IPS DF 6.9 (cell line): Measurements from ENCODE around the gene AMN.

Source experiments
- DNase-seq: peaks from one replicate; pipeline ENCODE4 v3.0.0-alpha.2; 2013; ENCODE audit warnings: low read depth, low spot score
- H3K27ac ChIP-seq: one replicate; pipeline ENCODE4 v1.5.1; 2013; ENCODE audit warnings: low read length, control low read depth
- H3K27me3 ChIP-seq: 2 replicates; pipeline ENCODE4 v1.6.1; 2013; ENCODE audit warnings: mild to moderate bottlenecking, low read length; ENCODE audit not compliant: control insufficient read depth, insufficient read depth
- H3K36me3 ChIP-seq: 2 replicates; pipeline ENCODE4 v1.6.1; 2013; ENCODE audit warnings: low read length; ENCODE audit not compliant: control insufficient read depth, insufficient read depth
- H3K4me1 ChIP-seq: 2 replicates; pipeline ENCODE4 v1.6.1; 2013; ENCODE audit warnings: low read length; ENCODE audit not compliant: control insufficient read depth, insufficient read depth
- H3K4me3 ChIP-seq: 2 replicates; pipeline ENCODE4 v1.5.1; 2013; ENCODE audit warnings: mild to moderate bottlenecking, low read length
- H3K9me3 ChIP-seq: 2 replicates; pipeline ENCODE4 v1.6.1; 2013; ENCODE audit warnings: low read length, inconsistent platforms; ENCODE audit not compliant: control insufficient read depth, insufficient read depth
- WGBS: extraction: QIAGEN DNeasy Blood & Tissue Kit; methylation state at CpG from one replicate; pipeline ENCODE4 v1.1.7; 2013; ENCODE audit warnings: mixed read lengths, missing lambda C conversion rate; ENCODE audit not compliant: insufficient read length, insufficient coverage; 5-methylcytosine and 5-hydroxymethylcytosine counted together

Gene AMN

DNA sequence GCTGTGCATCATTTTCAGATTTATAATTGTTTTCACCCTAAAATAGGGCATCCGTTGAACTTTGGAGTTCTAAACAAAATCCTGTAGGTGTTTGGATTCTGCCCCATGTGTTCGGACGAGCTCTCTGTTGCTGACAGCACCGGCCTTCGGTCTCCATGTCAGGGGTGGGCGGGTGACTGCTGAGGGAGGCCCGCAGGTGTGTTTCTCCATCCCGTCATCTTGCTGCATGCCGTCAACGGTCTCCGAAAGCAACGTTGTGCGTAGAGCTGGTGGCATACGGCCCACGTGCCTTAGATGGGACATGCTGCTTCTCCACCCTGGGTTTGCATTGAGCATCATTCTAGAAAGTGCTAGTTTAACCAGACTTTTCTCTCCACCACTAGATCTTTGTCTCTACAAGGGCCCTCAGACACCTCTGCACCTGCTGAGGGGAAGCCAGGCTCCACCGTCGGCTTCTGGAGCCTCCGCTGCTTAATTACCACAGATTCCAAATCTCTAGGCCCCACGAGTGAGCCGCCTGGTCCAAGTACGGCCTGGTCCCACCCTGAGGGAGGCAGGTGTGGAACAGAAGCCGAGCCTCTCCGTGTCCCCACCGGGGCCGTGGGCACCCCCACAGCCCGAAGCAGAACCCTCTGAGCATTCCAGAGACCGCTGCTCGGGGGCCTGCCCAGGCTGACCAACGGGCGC is 15.7 kb upstream of the AMN start:
- Histone ChIP-seq H3K9me3 (no peaks in the 10 kb centered on the region; the same call in 1 of the 2 replicates), H3K27me3 (no peaks in the 10 kb centered on the region), H3K4me3 (no peak overlapping the region), H3K36me3 (peaks cover 11% of the 10 kb centered on the region; the same call in 1 of the 2 replicates), H3K4me1 (no peaks in the 10 kb centered on the region), H3K27ac (no peak overlapping the region)
- no CpG with 5 or more reads among the region's 30 CpGs for WGBS
- DNase-seq: no peak

DNA sequence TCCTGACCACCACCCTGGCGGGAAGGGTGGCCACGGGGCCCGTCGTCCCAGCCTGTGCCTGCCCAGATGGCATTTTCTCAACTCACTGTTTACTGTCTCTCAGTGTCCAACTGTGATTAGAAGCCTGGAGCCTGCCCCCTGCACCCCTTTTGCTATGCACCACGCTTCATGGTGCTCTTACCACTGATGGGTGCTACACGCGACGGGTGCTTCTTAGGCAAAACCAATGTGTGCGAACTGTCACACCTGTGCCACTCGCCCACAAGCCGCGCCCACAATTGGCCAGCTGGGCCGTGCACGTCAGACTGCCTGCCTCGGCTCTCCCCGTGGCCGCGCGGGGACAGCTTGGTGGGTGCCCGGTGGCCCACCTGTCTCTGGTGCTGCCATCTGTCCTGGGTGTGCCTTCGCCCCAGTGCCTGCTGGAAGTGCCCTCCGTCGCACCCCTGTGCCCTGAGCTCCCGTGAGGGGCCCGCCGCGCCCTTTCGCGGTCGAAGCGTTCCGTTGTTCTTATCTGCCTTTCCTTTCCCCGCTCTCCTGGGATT is 15.1 kb upstream of the AMN start:
- Histone ChIP-seq H3K4me3 (no peak overlapping the region), H3K36me3 (peaks cover 11% of the 10 kb centered on the region; the same call in 1 of the 2 replicates), H3K27me3 (no peaks in the 10 kb centered on the region), H3K9me3 (no peaks in the 10 kb centered on the region; the same call in 1 of the 2 replicates), H3K4me1 (no peaks in the 10 kb centered on the region), H3K27ac (no peak overlapping the region)
- DNase-seq: no peak
- no CpG with 5 or more reads among the region's 33 CpGs for WGBS

DNA sequence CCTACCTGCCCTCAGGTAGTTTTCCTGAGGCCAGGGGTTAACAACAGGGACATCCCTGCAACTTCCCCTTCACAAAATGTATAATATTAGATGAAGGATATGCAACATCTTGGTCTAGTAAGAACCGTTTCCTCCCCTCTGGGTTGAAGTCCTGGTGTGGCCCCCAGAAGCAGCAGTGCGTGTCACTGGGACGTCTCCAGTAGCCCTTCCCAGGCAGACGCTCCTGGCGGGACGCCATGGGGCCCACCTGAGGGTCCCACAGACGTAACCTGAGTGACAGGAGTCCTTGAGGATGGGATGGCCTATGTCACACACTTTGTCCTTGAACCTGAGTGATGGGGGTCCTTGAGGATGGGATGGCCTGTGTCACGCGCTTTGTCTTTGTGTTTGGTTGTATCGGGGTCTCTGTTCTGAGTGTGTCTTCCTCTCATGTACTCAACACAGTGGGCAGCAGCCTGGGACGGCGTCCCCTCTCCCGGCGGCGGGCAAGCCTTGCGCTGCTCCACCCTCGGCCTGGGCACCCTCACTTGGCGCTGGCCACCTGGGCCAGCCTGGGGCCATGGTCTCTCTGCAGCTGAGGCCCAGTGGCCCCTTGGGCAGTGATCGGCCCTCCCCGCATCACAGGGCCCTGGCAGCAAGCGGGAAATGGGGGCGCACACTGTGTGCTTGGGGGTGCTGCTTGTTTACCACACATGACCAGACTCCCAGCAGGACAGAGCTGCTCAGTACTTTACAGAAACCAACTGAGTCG is 14.3 kb upstream of the AMN start:
- Histone ChIP-seq H3K4me3 (no peak overlapping the region), H3K27me3 (no peaks in the 10 kb centered on the region), H3K9me3 (no peaks in the 10 kb centered on the region; the same call in 1 of the 2 replicates), H3K27ac (no peak overlapping the region), H3K4me1 (no peaks in the 10 kb centered on the region), H3K36me3 (peaks cover 11% of the 10 kb centered on the region; the same call in 1 of the 2 replicates)
- no peak for DNase-seq
- WGBS: no CpG with 5 or more reads among the region's 23 CpGs

DNA sequence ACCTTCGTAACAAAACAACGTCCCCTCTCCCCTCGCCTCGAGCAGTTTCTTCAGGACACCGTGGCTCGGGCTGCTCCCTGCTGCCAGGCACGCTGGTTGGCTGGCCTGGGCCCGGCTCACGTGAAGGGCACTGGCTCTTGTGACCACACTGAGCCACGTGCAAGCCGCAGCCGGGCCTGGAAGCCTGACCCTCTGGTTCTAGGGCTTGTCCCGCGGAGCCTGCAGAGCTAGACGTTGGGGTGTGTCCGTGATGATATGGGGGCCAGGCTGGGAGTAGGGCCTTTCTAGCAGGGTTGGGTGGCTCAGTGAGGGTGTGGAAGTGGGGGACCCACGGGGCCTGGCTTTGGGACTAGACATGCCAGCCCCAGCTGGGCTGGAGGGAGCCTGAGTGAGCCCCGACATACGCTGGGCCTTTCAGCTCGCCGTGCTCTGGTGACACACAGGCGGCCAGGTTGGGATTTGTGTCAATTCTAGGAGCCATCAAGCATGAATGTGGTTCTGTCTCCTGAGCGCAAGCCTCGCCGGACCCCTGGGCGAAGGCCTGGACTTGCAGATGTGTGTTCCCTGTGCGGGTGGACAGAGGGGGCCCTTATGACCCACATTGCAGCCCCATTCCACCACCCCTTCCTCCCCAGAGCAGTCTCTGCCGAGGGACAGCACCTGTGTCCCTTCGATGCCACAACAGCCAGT is 13.6 kb upstream of the AMN start:
- no peaks in the 10 kb centered on the region; the same call in 1 of the 2 replicates for H3K9me3 ChIP-seq
- no CpG with 5 or more reads among the region's 29 CpGs for WGBS
- no peaks in the 10 kb centered on the region; the same call in 1 of the 2 replicates for H3K4me1 ChIP-seq
- no peak overlapping the region for H3K4me3 ChIP-seq
- H3K27ac ChIP-seq: no peak overlapping the region
- H3K27me3 ChIP-seq: no peaks in the 10 kb centered on the region
- DNase-seq: no peak
- H3K36me3 ChIP-seq: peaks cover 11% of the 10 kb centered on the region; the same call in 1 of the 2 replicates

DNA sequence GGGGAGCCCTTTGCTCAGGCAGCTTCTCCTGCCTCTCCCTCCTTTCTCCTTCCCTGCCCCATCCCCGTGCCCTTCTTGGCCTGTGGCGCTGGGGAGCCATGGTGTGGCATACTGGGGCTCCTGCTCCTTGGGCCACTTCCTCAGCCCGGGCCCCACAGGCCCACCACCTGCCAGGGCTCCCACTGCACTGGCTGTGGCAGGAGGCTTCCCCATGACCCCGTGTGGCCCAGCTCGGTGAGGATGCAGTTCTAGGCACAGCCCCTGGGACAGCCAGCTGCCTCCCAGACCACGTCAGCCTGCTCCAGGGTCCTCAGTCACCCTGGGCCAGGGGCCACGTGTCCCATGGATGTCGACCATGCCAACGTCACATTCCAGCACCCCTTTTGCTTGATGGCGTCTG is 13.0 kb upstream of the AMN start:
- Histone ChIP-seq H3K27me3 (no peaks in the 10 kb centered on the region), H3K4me3 (no peak overlapping the region), H3K27ac (no peak overlapping the region), H3K9me3 (no peaks in the 10 kb centered on the region; the same call in 1 of the 2 replicates), H3K4me1 (no peaks in the 10 kb centered on the region; the same call in 1 of the 2 replicates), H3K36me3 (peaks cover 11% of the 10 kb centered on the region; the same call in 1 of the 2 replicates)
- no CpG with 5 or more reads among the region's 10 CpGs for WGBS
- no peak for DNase-seq

DNA sequence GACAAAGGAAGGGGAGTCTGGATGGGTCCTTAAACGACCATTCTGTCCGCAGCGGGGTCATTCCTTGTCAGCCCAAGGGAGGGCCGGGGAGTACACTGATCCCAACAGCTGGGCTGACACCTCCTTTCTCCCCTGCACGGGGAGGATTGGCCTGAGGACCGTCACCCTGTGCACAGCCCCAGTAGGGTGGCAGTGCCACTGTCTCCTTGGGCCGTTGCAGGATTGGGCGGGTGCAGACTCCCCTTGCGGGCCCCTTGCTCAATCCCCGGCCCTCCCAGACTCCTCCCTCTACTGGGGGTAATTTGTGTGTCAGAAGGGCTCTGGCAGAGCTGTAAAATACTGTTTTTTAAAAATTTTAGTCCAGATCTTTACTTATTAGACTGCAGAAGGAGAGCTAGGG is 12.6 kb upstream of the AMN start:
- no peaks in the 10 kb centered on the region for H3K27me3 ChIP-seq
- WGBS: no CpG with 5 or more reads among the region's 10 CpGs
- H3K36me3 ChIP-seq: peaks cover 11% of the 10 kb centered on the region; the same call in 1 of the 2 replicates
- no peaks in the 10 kb centered on the region; the same call in 1 of the 2 replicates for H3K4me1 ChIP-seq
- no peaks in the 10 kb centered on the region; the same call in 1 of the 2 replicates for H3K9me3 ChIP-seq
- H3K27ac ChIP-seq: no peak overlapping the region
- DNase-seq: no peak
- H3K4me3 ChIP-seq: no peak overlapping the region

DNA sequence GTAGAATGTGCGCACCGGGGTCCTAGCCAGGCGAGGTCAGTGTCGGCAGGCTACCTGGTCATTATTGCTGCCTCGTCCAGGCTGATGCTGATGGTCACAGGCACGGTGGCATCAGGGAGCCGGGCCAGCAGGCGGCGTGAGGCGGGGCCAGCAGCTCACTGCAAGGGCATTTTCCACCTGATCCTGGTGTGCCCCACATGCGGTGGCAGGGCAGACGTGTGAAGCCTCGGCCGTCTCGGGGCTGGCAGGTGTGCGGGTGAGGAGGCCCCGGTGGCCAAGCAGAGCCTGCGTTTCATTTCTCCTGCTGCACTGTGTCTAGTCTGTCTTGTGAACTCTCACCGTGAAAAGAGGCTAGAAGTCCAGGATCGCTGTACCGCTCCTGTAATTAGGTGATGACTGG is 12.0 kb upstream of the AMN start:
- H3K27me3 ChIP-seq: no peaks in the 10 kb centered on the region
- H3K36me3 ChIP-seq: peaks cover 7% of the 10 kb centered on the region; the same call in 1 of the 2 replicates
- H3K9me3 ChIP-seq: no peaks in the 10 kb centered on the region; the same call in 1 of the 2 replicates
- WGBS: no CpG with 5 or more reads among the region's 21 CpGs
- H3K4me1 ChIP-seq: no peaks in the 10 kb centered on the region; the same call in 1 of the 2 replicates
- DNase-seq: no peak
- no peak overlapping the region for H3K4me3 ChIP-seq
- H3K27ac ChIP-seq: no peak overlapping the region

DNA sequence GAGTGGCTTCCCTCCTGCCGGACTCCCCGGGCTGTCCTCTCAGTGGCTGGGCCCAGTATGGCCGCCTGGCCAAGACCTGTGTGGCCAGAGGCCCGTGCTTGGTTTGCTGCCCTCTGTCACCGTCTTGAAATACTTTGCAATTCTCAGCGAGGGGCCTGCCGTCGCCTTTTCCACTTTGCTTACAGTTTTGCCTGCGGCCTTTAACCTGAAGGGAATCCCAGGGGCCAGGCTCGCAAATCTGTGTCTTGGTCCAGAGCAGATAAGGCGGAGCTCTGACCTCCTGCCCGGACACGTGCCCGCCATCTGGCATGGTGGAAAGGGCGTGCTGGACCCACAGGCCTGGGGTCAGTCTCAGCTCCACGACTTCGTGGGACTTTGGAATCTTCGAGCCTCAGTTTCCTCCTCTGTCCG is 10.9 kb upstream of the AMN start:
- Histone ChIP-seq H3K4me1 (no peaks in the 10 kb centered on the region; the same call in 1 of the 2 replicates), H3K27me3 (no peaks in the 10 kb centered on the region), H3K27ac (no peak overlapping the region), H3K9me3 (no peaks in the 10 kb centered on the region; the same call in 1 of the 2 replicates), H3K4me3 (no peak overlapping the region), H3K36me3 (peaks cover 7% of the 10 kb centered on the region; the same call in 1 of the 2 replicates)
- DNase-seq: no peak
- WGBS: no CpG with 5 or more reads among the region's 19 CpGs

DNA sequence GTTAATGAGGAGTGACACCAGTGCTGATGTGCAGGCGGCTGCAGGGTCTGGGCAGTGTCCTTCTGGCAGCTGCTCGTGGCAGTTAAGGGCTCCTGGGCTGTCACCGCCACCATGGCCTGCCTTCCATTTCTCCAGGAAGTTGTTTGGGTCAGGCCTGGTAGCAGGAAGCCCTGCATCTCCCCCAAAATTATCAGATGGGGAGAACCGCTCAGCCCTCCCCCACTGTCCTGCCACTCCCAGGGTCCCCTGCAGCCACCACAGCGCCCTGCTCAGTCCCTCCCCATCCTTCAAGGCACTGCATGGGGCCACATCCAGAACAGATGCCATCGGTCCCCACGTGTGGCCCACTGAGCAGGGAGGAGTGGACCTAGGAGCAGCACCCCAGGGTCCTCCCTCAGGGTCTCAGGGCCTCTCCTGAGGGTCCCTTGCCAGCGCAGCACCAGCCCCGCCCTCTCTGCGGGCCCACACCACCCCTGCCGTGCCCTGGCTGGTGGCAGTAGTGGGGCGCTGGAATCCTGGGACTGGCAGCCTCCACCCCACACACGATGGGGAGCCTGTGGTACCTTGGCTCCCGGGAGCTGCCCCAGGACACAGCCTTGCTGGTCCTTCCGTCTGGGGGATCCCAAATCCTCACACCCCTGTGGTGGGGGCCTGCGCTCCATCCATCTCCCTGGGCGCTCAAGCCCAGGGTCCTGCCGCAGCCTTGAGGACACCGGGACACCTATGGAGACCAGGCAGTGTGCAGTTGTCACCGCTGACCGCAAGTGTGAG is 10.3 kb upstream of the AMN start:
- H3K4me3 ChIP-seq: no peak overlapping the region
- no peak overlapping the region for H3K27ac ChIP-seq
- H3K4me1 ChIP-seq: no peaks in the 10 kb centered on the region; the same call in 1 of the 2 replicates
- peaks cover 7% of the 10 kb centered on the region; the same call in 1 of the 2 replicates for H3K36me3 ChIP-seq
- H3K9me3 ChIP-seq: no peaks in the 10 kb centered on the region
- no peaks in the 10 kb centered on the region for H3K27me3 ChIP-seq
- WGBS: no CpG with 5 or more reads among the region's 21 CpGs
- DNase-seq: no peak
